ENCODE results near the gene TSPEAR.

Gene TSPEAR

GRCh38 chr21:44599264-44600029, 111.9 kb downstream of the TSPEAR start:
- peaks cover 44% of the 10 kb centered on the region for H3K27me3 ChIP-seq
- no peaks in the 10 kb centered on the region for H3K4me1 ChIP-seq
- H3K9me3 ChIP-seq = no peaks in the 10 kb centered on the region
- H3K36me3 ChIP-seq = no peaks in the 10 kb centered on the region
- no peak for TF ChIP-seq CTCF (IDR thresholded peaks at IDR 0.05; ENCODE audit: low read depth, low read length)
- no peak for DNase-seq
- no peak overlapping the region for H3K4me3 ChIP-seq (ENCODE audit: low read depth, low read length)

GRCh38 chr21:44598061-44598460, 113.3 kb downstream of the TSPEAR start:
- DNase-seq = no peak
- no peaks in the 10 kb centered on the region for H3K36me3 ChIP-seq
- no peaks in the 10 kb centered on the region for H3K4me1 ChIP-seq
- no peak for TF ChIP-seq CTCF (IDR thresholded peaks at IDR 0.05; ENCODE audit: low read depth, low read length)
- H3K27me3 ChIP-seq = peaks cover 55% of the 10 kb centered on the region
- no peak overlapping the region for H3K4me3 ChIP-seq (ENCODE audit: low read depth, low read length)
- H3K9me3 ChIP-seq = no peaks in the 10 kb centered on the region

DNA sequence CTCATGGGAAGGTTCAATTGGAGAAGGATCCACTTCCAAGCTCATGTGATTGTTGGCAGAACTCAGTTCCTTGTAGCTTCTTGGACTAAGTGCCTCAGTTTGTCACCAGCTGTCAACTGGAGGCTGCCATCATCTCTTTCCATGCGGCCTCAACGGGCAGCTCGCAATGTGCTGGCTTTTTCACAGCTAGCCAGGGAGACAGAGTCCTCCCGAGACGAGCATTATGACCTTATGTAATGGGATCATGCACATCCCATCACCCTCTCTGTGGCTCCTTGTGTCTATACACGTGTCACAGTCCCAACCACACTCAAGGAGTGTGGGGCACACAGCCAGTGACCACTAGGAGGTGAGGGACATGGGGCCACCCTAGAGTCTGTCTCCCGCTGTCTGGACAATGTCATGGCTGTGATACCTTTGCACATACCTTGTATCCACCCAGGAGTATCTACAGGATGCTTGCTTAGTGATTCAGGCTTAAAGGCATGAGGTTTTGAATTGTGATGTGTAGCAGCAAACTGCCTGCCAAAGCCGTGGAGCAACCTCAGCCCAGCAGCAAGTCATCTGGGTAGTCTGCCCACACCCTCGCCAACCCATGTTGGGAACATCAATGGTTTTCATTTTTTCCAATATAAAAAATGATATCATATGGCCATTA, 115.2 kb downstream of the TSPEAR start:
- H3K4me3 ChIP-seq (ENCODE audit: low read depth, low read length) = no peak overlapping the region
- H3K4me1 ChIP-seq = no peaks in the 10 kb centered on the region
- no peak for TF ChIP-seq CTCF (IDR thresholded peaks at IDR 0.05; ENCODE audit: low read depth, low read length)
- no peaks in the 10 kb centered on the region for H3K36me3 ChIP-seq
- H3K27me3 ChIP-seq = peaks cover 53% of the 10 kb centered on the region
- no peaks in the 10 kb centered on the region for H3K9me3 ChIP-seq
- DNase-seq = no peak

- Histone ChIP-seq H3K27me3 (peaks cover 52% of the 10 kb centered on the region), H3K36me3 (no peaks in the 10 kb centered on the region), H3K9me3 (no peaks in the 10 kb centered on the region), H3K4me1 (no peaks in the 10 kb centered on the region), H3K4me3 (ENCODE audit: low read depth, low read length) (no peak overlapping the region)
- no peak for TF ChIP-seq CTCF (IDR thresholded peaks at IDR 0.05; ENCODE audit: low read depth, low read length)
- no peak for DNase-seq
These were observed 115.8 kb downstream of the TSPEAR start for GRCh38 chr21:44595524-44595923.

DNA sequence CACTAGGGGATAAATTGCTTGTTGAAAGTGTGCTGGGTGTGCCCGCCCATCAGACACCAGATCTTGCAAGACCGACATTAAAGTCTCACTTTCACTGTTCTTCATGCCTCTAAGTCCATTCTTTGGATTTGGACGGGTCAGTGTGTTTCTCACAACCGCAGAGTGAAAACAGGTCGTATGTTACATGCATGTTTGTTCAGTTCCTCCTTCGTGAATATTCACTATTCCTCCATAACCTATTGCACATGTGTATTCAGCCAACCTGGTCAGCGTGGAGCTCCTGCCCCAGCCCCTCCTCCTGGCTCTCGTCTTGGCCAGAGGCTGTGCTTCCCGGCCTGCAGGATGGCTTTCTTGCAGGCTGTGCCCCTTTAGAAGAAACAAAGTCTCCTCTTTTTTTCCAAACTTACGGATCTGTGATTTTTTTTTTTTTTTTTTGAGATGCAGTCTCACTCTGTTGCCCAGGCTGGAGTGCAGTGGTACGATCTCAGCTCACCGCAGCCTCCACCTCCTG, 116.9 kb downstream of the TSPEAR start:
- TF ChIP-seq CTCF (IDR thresholded peaks at IDR 0.05; ENCODE audit: low read depth, low read length) = no peak
- DNase-seq = no peak
- no peaks in the 10 kb centered on the region for H3K9me3 ChIP-seq
- no peak overlapping the region for H3K4me3 ChIP-seq (ENCODE audit: low read depth, low read length)
- peaks cover 46% of the 10 kb centered on the region for H3K27me3 ChIP-seq
- no peaks in the 10 kb centered on the region for H3K36me3 ChIP-seq
- H3K4me1 ChIP-seq = no peaks in the 10 kb centered on the region
